HepG2 (cell line): ENCODE measurements around the gene ERLEC1. TPM values are rescaled to one million over a fixed set of nuclear protein-coding genes. Genes with fewer than 3 reads are reported as not detected.

Experiments
- ATAC-seq: fragments of 200-7000 bp; cut with Tn5 transposase; 3 replicates; pipeline ENCODE4 v1.9.1; 2020; ENCODE audit warnings: mild to moderate bottlenecking, moderate library complexity
- BruUV-seq: library from RNA; stranded (reverse); fragments of 400-500 nt; replicated peaks from 2 replicates; lab custom pipeline; 2021; lab: Mats Ljungman, UMichigan
- CTCF ChIA-PET: fragments of 300-600 bp; formaldehyde crosslinking; extraction: SDS; loops from one replicate; lab custom pipeline; 2021; ENCODE audit warnings: low total read pairs, inconsistent platforms, low intra/inter-chr PET ratio; lab: Yijun Ruan, JAX
- POLR2A ChIA-PET: fragments of 350-600 bp; sonication (Branson Sonifier 250); formaldehyde crosslinking; loops from one replicate; lab custom pipeline; 2020; ENCODE audit warnings: antibody characterized with exemption, inconsistent platforms; lab: Yijun Ruan, JAX
- DNase-seq: peaks from one replicate; pipeline ENCODE4 v3.0.0-alpha.2; 2015; ENCODE audit warnings: low spot score
- FAIRE-seq: peaks from 3 replicates; lab custom pipeline; 2011; peaks lifted over from hg19 to GRCh38; lab: Jason Lieb, UNC
- H2AFZ ChIP-seq: one replicate; pipeline ENCODE4 v1.6.1; 2011; ENCODE audit warnings: low read length, inconsistent platforms
- H3K27ac ChIP-seq: fragments of 300-600 bp; 3 replicates; pipeline ENCODE4 v1.8.0; 2011; ENCODE audit warnings: mixed run types, mild to moderate bottlenecking, mixed read lengths, low read length, inconsistent platforms; ENCODE audit not compliant: insufficient read depth; ENCODE audit errors: extremely low read length
- H3K27me3 ChIP-seq, 2 experiments: fragments of 200-600 bp in 1 of 2; 2 replicates in 1 of 2; 3 replicates in 1 of 2; pipeline versions ENCODE4 v1.6.0 to v1.8.0; 2011; ENCODE audit warnings: low read length in 2 of 2, mild to moderate bottlenecking in 2 of 2, moderate library complexity in 2 of 2, inconsistent platforms in 1 of 2; ENCODE audit not compliant: insufficient read depth in 2 of 2, control insufficient read depth in 1 of 2
- H3K36me3 ChIP-seq, 2 experiments: fragments of 200-600 bp in 1 of 2; replicated peaks in 1 of 2; 2 replicates in 1 of 2; 3 replicates in 1 of 2; pipeline versions ENCODE4 v1.5.1 to v1.8.0; 2011; ENCODE audit warnings: low read length in 2 of 2, inconsistent platforms in 1 of 2; ENCODE audit not compliant: insufficient read depth in 2 of 2, control insufficient read depth in 1 of 2
- H3K4me1 ChIP-seq: 2 replicates; pipeline ENCODE4 v1.5.1; 2012; ENCODE audit warnings: low read length, inconsistent platforms; ENCODE audit not compliant: insufficient read depth
- H3K4me2 ChIP-seq: 2 replicates; pipeline ENCODE4 v1.6.0; 2011; ENCODE audit warnings: low read depth, low read length, inconsistent platforms
- H3K4me3 ChIP-seq, 3 experiments: fragments of 200-600 bp in 1 of 3; sonication (generic), shearing (Covaris generic) in 1 of 3; replicated peaks in 1 of 3; 2 replicates each; pipeline ENCODE4 v1.5.1; 2011 to 2016; ENCODE audit warnings: low read length in 3 of 3, inconsistent platforms in 2 of 3, low read depth in 2 of 3, mild to moderate bottlenecking in 2 of 3, control low read depth in 1 of 3, mixed read lengths in 1 of 3; ENCODE audit not compliant: insufficient read depth in 1 of 3
- H3K79me2 ChIP-seq: one replicate; pipeline ENCODE4 v1.6.1; 2011; ENCODE audit warnings: low read length, inconsistent platforms; ENCODE audit not compliant: insufficient read depth
- H3K9ac ChIP-seq: 2 replicates; pipeline ENCODE4 v1.6.0; 2011; ENCODE audit warnings: mild to moderate bottlenecking, low read depth, low read length, inconsistent platforms; ENCODE audit not compliant: insufficient read depth
- H3K9me3 ChIP-seq: 2 replicates; pipeline ENCODE4 v1.5.1; 2012; ENCODE audit warnings: mild to moderate bottlenecking, low read length
- H4K20me1 ChIP-seq: 2 replicates; pipeline ENCODE4 v1.6.0; 2011; ENCODE audit warnings: inconsistent platforms, mild to moderate bottlenecking, low read length, moderate library complexity; ENCODE audit not compliant: insufficient read depth
- ATF7 ChIP-seq, 2 experiments: fragments of 450-650 bp in 1 of 2; sonication (generic) in 1 of 2; formaldehyde crosslinking in 1 of 2; IDR thresholded peaks; 2 replicates each; pipeline versions ENCODE4 v1.4.0 to v1.6.1; 2016 to 2020; ENCODE audit warnings: antibody characterized with exemption in 1 of 2, mild to moderate bottlenecking in 1 of 2, missing genetic modification reagents in 1 of 2
- CEBPB ChIP-seq: IDR thresholded peaks from 2 replicates; pipeline ENCODE4 v1.6.1; 2011; ENCODE audit warnings: low read depth, low read length, improper control_type of control experiment, borderline replicate concordance
- FOXC1 ChIP-seq: sonication (generic); formaldehyde crosslinking; IDR thresholded peaks from 2 replicates; pipeline ENCODE4 v1.8.0; 2022; ENCODE audit warnings: mild to moderate bottlenecking, missing genetic modification reagents, borderline replicate concordance
- GMEB1 ChIP-seq: sonication (generic); formaldehyde crosslinking; IDR thresholded peaks from 2 replicates; pipeline ENCODE4 v1.5.1; 2020; ENCODE audit warnings: missing genetic modification reagents, mild to moderate bottlenecking, borderline replicate concordance
- MAFF ChIP-seq: IDR thresholded peaks from 2 replicates; pipeline ENCODE4 v1.6.1; 2011; ENCODE audit warnings: low read depth, low read length, improper control_type of control experiment
- MAFK ChIP-seq, 2 experiments: IDR thresholded peaks in 1 of 2; conservative IDR thresholded peaks in 1 of 2; 2 replicates each; pipeline ENCODE4 v1.6.1; 2011; ENCODE audit warnings: improper control_type of control experiment in 2 of 2, low read length in 2 of 2
- PLRG1 ChIP-seq: fragments of 450-650 bp; conservative IDR thresholded peaks from 2 replicates; pipeline ENCODE4 v1.6.1; 2016
- SMYD3 ChIP-seq: sonication (generic); formaldehyde crosslinking; IDR thresholded peaks from 2 replicates; pipeline ENCODE4 v1.8.1; 2023; ENCODE audit warnings: mild to moderate bottlenecking, missing genetic modification reagents
- SUZ12 ChIP-seq: fragments of 150-350 bp; IDR thresholded peaks from 2 replicates; pipeline ENCODE4 v1.6.1; 2014; ENCODE audit warnings: low read depth, low read length
- ZNF34 ChIP-seq: sonication (generic); formaldehyde crosslinking; IDR thresholded peaks from 2 replicates; pipeline ENCODE4 v1.4.0; 2020; ENCODE audit warnings: mild to moderate bottlenecking, missing genetic modification reagents, borderline replicate concordance
- ZNF547 ChIP-seq: sonication (generic); formaldehyde crosslinking; IDR thresholded peaks from 2 replicates; pipeline ENCODE4 v1.5.1; 2020; ENCODE audit warnings: mild to moderate bottlenecking, missing genetic modification reagents
- ZNF704 ChIP-seq: sonication (generic); formaldehyde crosslinking; IDR thresholded peaks from 2 replicates; pipeline ENCODE4 v1.8.1; 2023; ENCODE audit warnings: mild to moderate bottlenecking, inconsistent platforms, moderate library complexity, missing genetic modification reagents, borderline replicate concordance
- ZNF737 ChIP-seq: sonication (generic); formaldehyde crosslinking; IDR thresholded peaks from 2 replicates; pipeline ENCODE4 v1.5.0; 2020; ENCODE audit warnings: missing genetic modification reagents, mild to moderate bottlenecking, borderline replicate concordance
- in situ Hi-C: cut with HindIII; loops from 2 replicates; pipeline ENCODE4 v1.10.0; 2017; ENCODE audit warnings: low pct_unique_long_range_greater_than_20kb; ENCODE audit not compliant: extremely low pct_ligation_motif_present
- intact Hi-C: fragments of 100-400 bp; cut with micrococcal nuclease; formaldehyde crosslinking; loops from one replicate; pipeline ENCODE4 v1.10.0; 2022; ENCODE audit not compliant: unreplicated experiment
- polyA plus RNA-seq, 8 experiments: library from polyadenylated mRNA; depleted of rRNA in 3 of 8; stranded (reverse) in 7 of 8; unstranded in 1 of 8; fragments of >200 nt; fragmentation: Illumina TruSeq in 4 of 8; extraction: Trizol in 4 of 8; gene quantifications; 2 replicates each; pipeline versions ENCODE4 v1.2.1 to v1.2.3, GENCODE V29; 2011 to 2016; ENCODE audit warnings: low read depth in 4 of 8, missing spikeins in 1 of 8, mixed read lengths in 1 of 8; ENCODE audit not compliant: insufficient read depth in 1 of 8
- total RNA-seq, 5 experiments: library from RNA; depleted of rRNA; stranded (reverse); fragments of >200 nt; fragmentation: Illumina TruSeq; extraction: Trizol; gene quantifications; 2 replicates each; pipeline ENCODE4 v1.2.3, GENCODE V29; 2016; ENCODE audit warnings: low read depth in 1 of 5

The ERLEC1 gene
- total and polyA plus RNA-seq, 2 of the 13 experiments (the other 11 are each of a cell fraction or from before 2014, with no cell fraction given): 87.3 to 88.4 TPM

- no peaks in the 10 kb centered on the region for H3K9me3 ChIP-seq
- no peak overlapping the region for H2AFZ ChIP-seq
- TF ChIP-seq SMYD3 (no peak), CEBPB (peak; percentile 49; the same call in 1 of the 2 replicates), FOXC1 (CRISPR knock-in tag) (no peak), ZNF704 (CRISPR knock-in tag) (no peak), PLRG1 (no peak), MAFK (conservative IDR thresholded peaks at IDR 0.05 in 1 of 2, IDR thresholded peaks at IDR 0.05 in 1 of 2; ENCODE audit: low read length in 2 of 2) (peak; percentile 57 to 61; a peak in 3 of 4 replicates), ZNF547 (CRISPR knock-in tag) (no peak), ZNF34 (no peak), SUZ12 (no peak), ZNF737 (CRISPR knock-in tag) (no peak), GMEB1 (CRISPR knock-in tag) (no peak), ATF7 (IDR thresholded peaks at IDR 0.05) (peak; percentile 58; the same call in 1 of the 2 replicates), ATF7 (CRISPR knock-in tag; IDR thresholded peaks at IDR 0.05) (no peak), MAFF (peak; percentile 46; the same call in 1 of the 2 replicates)
- H3K4me3 ChIP-seq: no peak overlapping the region
- no peak overlapping the region for H3K4me2 ChIP-seq
- ATAC-seq (no peak), DNase-seq (no peak), FAIRE-seq (no peak)
- BruUV-seq: no TSS peak
- in situ Hi-C loops (no loop called here), intact Hi-C loops (no loop called here)
- peaks cover 14 to 83% of the 10 kb centered on the region in 2 experiments for H3K36me3 ChIP-seq
- H4K20me1 ChIP-seq: no peaks in the 10 kb centered on the region
- no peaks in the 10 kb centered on the region for H3K27me3 ChIP-seq
- no peaks in the 10 kb centered on the region for H3K79me2 ChIP-seq
- CTCF ChIA-PET: no interaction called here
- no peak overlapping the region for H3K27ac ChIP-seq
- 0 out of 2 replicates have a peak, but pooled peaks cover 6% of the 10 kb centered on the region for H3K4me1 ChIP-seq
- POLR2A ChIA-PET: no interaction called here
- H3K9ac ChIP-seq: no peak overlapping the region
Observed at GRCh38 chr2:53813151-53813550, 26.3 kb downstream of the ERLEC1 start.
